Naive thymus-derived CD4-positive, alpha-beta T cell (primary cell): ENCODE data around the gene LSG1. TPM values are rescaled to one million over a fixed set of nuclear protein-coding genes. Genes with fewer than 3 reads are reported as not detected.

ENCODE experiments used
- ATAC-seq: fragments of 150-1000 bp; cut with Tn5 transposase; 2 replicates; pipeline ENCODE4 v1.10.0; 2021; ENCODE audit warnings: mild to moderate bottlenecking, moderate library complexity
- CTCF ChIA-PET: fragments of 350-600 bp; sonication (Branson Sonifier 250); formaldehyde crosslinking; loops from one replicate; lab custom pipeline; 2021; ENCODE audit warnings: antibody characterized with exemption; lab: Charles Lee
- POLR2A ChIA-PET: fragments of 350-600 bp; sonication (Branson Sonifier 250); formaldehyde crosslinking; loops from one replicate; lab custom pipeline; 2021; ENCODE audit warnings: antibody characterized with exemption, inconsistent platforms; lab: Charles Lee
- DNase-seq, 9 donors: peaks; one replicate each; pipeline versions ENCODE4 v3.0.0 to v3.0.0-alpha.2; 2020 to 2022; ENCODE audit warnings: mixed read lengths in 1 of 9
- H3K27ac ChIP-seq: one replicate; pipeline ENCODE4 v1.7.0; 2013; ENCODE audit warnings: mild to moderate bottlenecking, low read depth, low read length, moderate library complexity
- H3K27me3 ChIP-seq, 2 donors: one replicate each; pipeline ENCODE4 v1.7.0; 2013; ENCODE audit warnings: low read length in 2 of 2, mild to moderate bottlenecking in 2 of 2, moderate library complexity in 2 of 2; ENCODE audit not compliant: control insufficient read depth in 2 of 2, insufficient read depth in 2 of 2
- H3K36me3 ChIP-seq, 3 experiments: 1 replicate in 2 of 3; 2 replicates in 1 of 3; pipeline ENCODE4 v1.7.0; 2013; ENCODE audit warnings: low read length in 3 of 3, mild to moderate bottlenecking in 3 of 3, moderate library complexity in 1 of 3; ENCODE audit not compliant: insufficient read depth in 3 of 3, control insufficient read depth in 2 of 3
- H3K4me1 ChIP-seq, 2 donors: one replicate each; pipeline ENCODE4 v1.7.0; 2013; ENCODE audit warnings: low read length in 2 of 2, mild to moderate bottlenecking in 2 of 2, moderate library complexity in 1 of 2; ENCODE audit not compliant: control insufficient read depth in 2 of 2, insufficient read depth in 2 of 2
- H3K4me3 ChIP-seq: 2 replicates; pipeline ENCODE4 v1.7.0; 2013; ENCODE audit warnings: mild to moderate bottlenecking, low read length
- H3K9me3 ChIP-seq, 3 experiments: 1 replicate in 2 of 3; 2 replicates in 1 of 3; pipeline ENCODE4 v1.7.0; 2013; ENCODE audit warnings: low read length in 3 of 3; ENCODE audit not compliant: control insufficient read depth in 2 of 3
- H3K27ac Mint-ChIP-seq, 9 donors: one replicate each; pipeline ENCODE4 v1.8.0; 2020 to 2022; ENCODE audit warnings: mixed read lengths in 9 of 9, mild to moderate bottlenecking in 8 of 9, moderate library complexity in 5 of 9, inconsistent platforms in 2 of 9
- H3K27me3 Mint-ChIP-seq, 5 donors: one replicate each; pipeline ENCODE4 v1.8.0; 2021 to 2022; ENCODE audit warnings: mixed read lengths in 5 of 5, mild to moderate bottlenecking in 1 of 5
- H3K36me3 Mint-ChIP-seq, 5 donors: one replicate each; pipeline ENCODE4 v1.8.0; 2020 to 2022; ENCODE audit warnings: mixed read lengths in 5 of 5, mild to moderate bottlenecking in 3 of 5, inconsistent platforms in 1 of 5
- H3K4me1 Mint-ChIP-seq, 7 donors: one replicate each; pipeline ENCODE4 v1.8.0; 2020 to 2022; ENCODE audit warnings: mixed read lengths in 7 of 7, mild to moderate bottlenecking in 3 of 7, inconsistent platforms in 1 of 7
- H3K4me3 Mint-ChIP-seq, 10 donors: one replicate each; pipeline ENCODE4 v1.8.0; 2020 to 2022; ENCODE audit warnings: mild to moderate bottlenecking in 10 of 10, mixed read lengths in 10 of 10, moderate library complexity in 6 of 10, inconsistent platforms in 2 of 10
- H3K9me3 Mint-ChIP-seq, 11 donors: one replicate each; pipeline ENCODE4 v1.8.0; 2020 to 2022; ENCODE audit warnings: mixed read lengths in 11 of 11, mild to moderate bottlenecking in 4 of 11, inconsistent platforms in 1 of 11, moderate library complexity in 1 of 11
- intact Hi-C, 2 donors: fragments of 100-400 bp; cut with micrococcal nuclease; formaldehyde crosslinking; loops; one replicate each; pipeline ENCODE4 v1.15.1; 2023
- polyA plus RNA-seq, 2 donors: library from polyadenylated mRNA; unstranded; fragments of 300-500 nt; fragmentation: Illumina TruSeq; gene quantifications; one replicate each; pipeline ENCODE4 v1.2.3, GENCODE V29; 2021
- total RNA-seq, 6 experiments: library from RNA in 5 of 6; stranded (reverse) in 5 of 6; gene quantifications; 1 replicate in 5 of 6; 2 replicates in 1 of 6; pipeline ENCODE4 v1.2.3 and lab custom pipeline; 2021 to 2026

Gene LSG1
- total and polyA plus RNA-seq, 7 experiments from 2014 or later = 18.4 to 59.2 (median 44.5) TPM

GRCh38 chr3:194676471-194676870 is 4.5 kb upstream of the LSG1 start:
- CTCF ChIA-PET = interaction anchor here (0.7 kb wide), 1 partner anchor 15 kb away, joined by 3 read pairs; no protein-coding TSS in a partner anchor
- no peak overlapping the region for H3K27ac ChIP-seq

GRCh38 chr3:194675680-194676079 is 3.7 kb upstream of the LSG1 start:
- Histone ChIP-seq H3K27ac (no peak overlapping the region), H3K4me3 (no peak overlapping the region), H3K36me3 (peaks cover 0 to 5% (median 0%) of the 10 kb centered on the region in 3 experiments), H3K27me3 (no peaks in the 10 kb centered on the region), H3K9me3 (no peaks in the 10 kb centered on the region), H3K4me1 (peaks cover 8 to 13% of the 10 kb centered on the region in 2 donors)
- no peak overlapping the region for H3K27ac Mint-ChIP-seq
- intact Hi-C loops = no loop called here
- ChIA-PET CTCF (no interaction called here), POLR2A (interaction anchor here (1.1 kb wide), 1 partner anchor 10 kb away, joined by 4 read pairs; no protein-coding TSS in a partner anchor)
- H3K4me3 Mint-ChIP-seq = peak overlapping the region in 1 of 10 donors; percentile 58
- DNase-seq (no peak), ATAC-seq (no peak)
- H3K9me3 Mint-ChIP-seq = no peaks in the 10 kb centered on the region
- peaks cover 0 to 2% (median 0%) of the 10 kb centered on the region in 5 donors for H3K27me3 Mint-ChIP-seq
- H3K36me3 Mint-ChIP-seq = peaks cover 0 to 3% (median 0%) of the 10 kb centered on the region in 5 donors
- H3K4me1 Mint-ChIP-seq = peaks cover 6 to 23% (median 19%) of the 10 kb centered on the region in 7 donors

More at GRCh38 chr3:194676471-194676870, 4.5 kb upstream of the LSG1 start:
- H3K4me3 Mint-ChIP-seq = no peak overlapping the region
- H3K9me3 ChIP-seq = no peaks in the 10 kb centered on the region
- H3K4me1 Mint-ChIP-seq = peaks cover 1 to 18% (median 13%) of the 10 kb centered on the region in 7 donors
- ATAC-seq (no peak), DNase-seq (no peak)
- peaks cover 0 to 5% (median 0%) of the 10 kb centered on the region in 3 experiments for H3K36me3 ChIP-seq
- no peak overlapping the region for H3K27ac Mint-ChIP-seq
- H3K4me3 ChIP-seq = no peak overlapping the region
- intact Hi-C loops = no loop called here
- H3K27me3 Mint-ChIP-seq = peaks cover 0 to 2% (median 0%) of the 10 kb centered on the region in 5 donors
- H3K36me3 Mint-ChIP-seq = no peaks in the 10 kb centered on the region
- H3K9me3 Mint-ChIP-seq = no peaks in the 10 kb centered on the region
- H3K4me1 ChIP-seq = peaks cover under 1 to 6% of the 10 kb centered on the region in 2 donors
- H3K27me3 ChIP-seq = no peaks in the 10 kb centered on the region
- POLR2A ChIA-PET = interaction anchor here (0.6 to 0.7 kb wide), 2 partner anchors 11 to 655 kb away, joined by 3 read pairs; no protein-coding TSS in a partner anchor

GRCh38 chr3:194675081-194675640 is 3.2 kb upstream of the LSG1 start:
- Histone ChIP-seq H3K9me3 (no peaks in the 10 kb centered on the region), H3K27me3 (no peaks in the 10 kb centered on the region), H3K4me1 (peaks cover 11 to 19% of the 10 kb centered on the region in 2 donors), H3K36me3 (peaks cover 0 to 5% (median 0%) of the 10 kb centered on the region in 3 experiments), H3K27ac (no peak overlapping the region), H3K4me3 (no peak overlapping the region)
- H3K4me3 Mint-ChIP-seq = peak overlapping the region in 3 of 10 donors; percentile 58 to 69 (median 69)
- H3K9me3 Mint-ChIP-seq = no peaks in the 10 kb centered on the region
- ATAC-seq (no peak), DNase-seq (peak in 1 of 9 donors; percentile 57)
- H3K36me3 Mint-ChIP-seq = peaks cover 0 to 3% (median 0%) of the 10 kb centered on the region in 5 donors
- peak overlapping the region in 1 of 9 donors; percentile 3 for H3K27ac Mint-ChIP-seq
- H3K27me3 Mint-ChIP-seq = peaks cover 0 to 2% (median 0%) of the 10 kb centered on the region in 5 donors
- ChIA-PET CTCF (interaction anchor here (2.0 kb wide), 1 partner anchor 13 kb away, joined by 6 read pairs; no protein-coding TSS in a partner anchor), POLR2A (interaction anchor here (0.7 to 1.1 kb wide), 4 partner anchors 10 to 476 kb away, joined by 3 to 6 read pairs (median 4); no protein-coding TSS in a partner anchor)
- intact Hi-C loops = no loop called here
- peaks cover 6 to 28% (median 24%) of the 10 kb centered on the region in 7 donors for H3K4me1 Mint-ChIP-seq

- intact Hi-C loops = loop anchor here (2.0 to 5.0 kb wide), 7 partner anchors 13 to 1234 kb away; partner anchors contain the start of genes PPP1R2 (in 2 of the 2), ACAP2 (in 1 of the 2), ATP13A3 (in 1 of the 2) and TNK2 (in 1 of the 2)
- ChIA-PET POLR2A (interaction anchor here (0.9 to 2.9 kb wide), 3 partner anchors 9 to 90 kb away, joined by 3 to 13 read pairs (median 8); no protein-coding TSS in a partner anchor), CTCF (interaction anchor here (0.6 to 5.1 kb wide), 5 partner anchors 9 to 1252 kb away, joined by 3 to 50 read pairs (median 4); no protein-coding TSS in a partner anchor)
- Histone ChIP-seq H3K27me3 (no peaks in the 10 kb centered on the region), H3K36me3 (peaks cover 0 to 14% (median 3%) of the 10 kb centered on the region in 3 experiments), H3K9me3 (no peaks in the 10 kb centered on the region), H3K4me1 (peaks cover 11 to 19% of the 10 kb centered on the region in 2 donors), H3K4me3 (no peak overlapping the region), H3K27ac (no peak overlapping the region)
- Mint-ChIP-seq H3K27me3 (no peaks in the 10 kb centered on the region), H3K9me3 (no peaks in the 10 kb centered on the region), H3K4me1 (peaks cover 7 to 42% (median 36%) of the 10 kb centered on the region in 7 donors), H3K27ac (peak overlapping the region in 1 of 9 donors; percentile 28), H3K4me3 (peak overlapping the region in 6 of 10 donors; percentile 14 to 99 (median 40)), H3K36me3 (peaks cover 0 to 11% (median under 1%) of the 10 kb centered on the region in 5 donors)
- DNase-seq (no peak), ATAC-seq (no peak)
These were observed 1.8 kb upstream of the LSG1 start for GRCh38 chr3:194673761-194674160.

GRCh38 chr3:194672876-194673275 is 885 bp upstream of the LSG1 start:
- intact Hi-C loops = loop anchor here (1.0 to 5.0 kb wide), 17 partner anchors 12 to 1234 kb away; partner anchors contain the start of genes ACAP2 (in 2 of the 2), PPP1R2 (in 2 of the 2), ATP13A3 (in 1 of the 2) and FAM43A (in 1 of the 2)
- Histone ChIP-seq H3K27me3 (no peaks in the 10 kb centered on the region), H3K9me3 (no peaks in the 10 kb centered on the region), H3K4me3 (peak overlapping the region; percentile 96), H3K4me1 (peaks cover 11 to 19% of the 10 kb centered on the region in 2 donors), H3K36me3 (peaks cover 0 to 19% (median 5%) of the 10 kb centered on the region in 3 experiments), H3K27ac (peak overlapping the region; percentile 90)
- POLR2A ChIA-PET = interaction anchor here (0.6 to 6.4 kb wide), 10 partner anchors 9 to 1697 kb away, joined by 3 to 69 read pairs (median 7); partner anchors contain the start of genes FAM43A, PPP1R2 and XXYLT1
- ATAC-seq (no peak), DNase-seq (no peak)
- Mint-ChIP-seq H3K4me1 (peaks cover 16 to 48% (median 36%) of the 10 kb centered on the region in 7 donors), H3K36me3 (peaks cover 0 to 18% (median 6%) of the 10 kb centered on the region in 5 donors), H3K4me3 (peak overlapping the region; percentile 95 to 100 (median 98)), H3K9me3 (no peaks in the 10 kb centered on the region), H3K27me3 (no peaks in the 10 kb centered on the region), H3K27ac (peak overlapping the region; percentile 63 to 99 (median 97))
- CTCF ChIA-PET = interaction anchor here (0.6 to 5.1 kb wide), 6 partner anchors 10 to 1252 kb away, joined by 3 to 50 read pairs (median 6); no protein-coding TSS in a partner anchor

- peak overlapping the region; percentile 96 to 99 (median 98) for H3K27ac Mint-ChIP-seq
- peaks cover 4 to 23% (median 7%) of the 10 kb centered on the region in 3 experiments for H3K36me3 ChIP-seq
- CTCF ChIA-PET = interaction anchor here (0.6 to 5.1 kb wide), 16 partner anchors 11 to 1223 kb away, joined by 3 to 50 read pairs (median 4); partner anchors contain the start of gene XXYLT1
- H3K9me3 ChIP-seq = no peaks in the 10 kb centered on the region
- peak overlapping the region; percentile 90 for H3K27ac ChIP-seq
- no peaks in the 10 kb centered on the region for H3K9me3 Mint-ChIP-seq
- peaks cover 23 to 53% (median 40%) of the 10 kb centered on the region in 7 donors for H3K4me1 Mint-ChIP-seq
- H3K27me3 Mint-ChIP-seq = no peaks in the 10 kb centered on the region
- intact Hi-C loops = loop anchor here (1.0 to 5.0 kb wide), 5 partner anchors 89 to 1236 kb away; partner anchors contain the start of genes PPP1R2 (in 2 of the 2) and TNK2 (in 1 of the 2)
- H3K4me3 ChIP-seq = peak overlapping the region; percentile 96
- H3K4me1 ChIP-seq = peaks cover 11 to 19% of the 10 kb centered on the region in 2 donors
- POLR2A ChIA-PET = interaction anchor here (0.6 to 6.4 kb wide), 13 partner anchors 11 to 885 kb away, joined by 3 to 69 read pairs (median 4); partner anchors contain the start of genes ACAP2, FAM43A, TMEM44 and XXYLT1
- ATAC-seq (peak; percentile 37), DNase-seq (peak in 7 of 9 donors; percentile 24 to 64 (median 49))
- no peaks in the 10 kb centered on the region for H3K27me3 ChIP-seq
- peaks cover 4 to 24% (median 8%) of the 10 kb centered on the region in 5 donors for H3K36me3 Mint-ChIP-seq
- peak overlapping the region; percentile 95 to 100 (median 98) for H3K4me3 Mint-ChIP-seq
These were observed 486 bp downstream of the LSG1 start for GRCh38 chr3:194671511-194671899.
